GM18873 (cell line): ENCODE data around the gene TACR2.

Source experiments
- ATAC-seq: cut with Tn5 transposase; IDR thresholded peaks from one replicate; pipeline ENCODE4 v1.9.1; 2021; ENCODE audit warnings: mild to moderate bottlenecking, moderate library complexity, moderate number of reproducible peaks; ENCODE audit not compliant: unreplicated experiment, low FRiP score

Gene TACR2

GRCh38 chr10:69377933-69378332 lies 38.8 kb downstream of the TACR2 start:
- no peak for ATAC-seq

GRCh38 chr10:69377191-69377590 lies 39.5 kb downstream of the TACR2 start:
- no peak for ATAC-seq

- ATAC-seq = no peak
Measured at GRCh38 chr10:69376662-69377061, 40.1 kb downstream of the TACR2 start.

- ATAC-seq = no peak
Measured at GRCh38 chr10:69375307-69376151, 41.2 kb downstream of the TACR2 start.

GRCh38 chr10:69374931-69375306 lies 41.8 kb downstream of the TACR2 start:
- ATAC-seq = no peak

GRCh38 chr10:69374242-69374641 lies 42.5 kb downstream of the TACR2 start:
- no peak for ATAC-seq

GRCh38 chr10:69372126-69372980 lies 44.4 kb downstream of the TACR2 start:
- no peak for ATAC-seq

GRCh38 chr10:69367469-69367868 lies 49.2 kb downstream of the TACR2 start:
- no peak for ATAC-seq

- ATAC-seq = no peak
Measured at GRCh38 chr10:69366738-69367137, 50.0 kb downstream of the TACR2 start.

- ATAC-seq = no peak
Measured at GRCh38 chr10:69364232-69364940, 52.3 kb downstream of the TACR2 start.

- no peak for ATAC-seq
Measured at GRCh38 chr10:69363666-69364065, 53.1 kb downstream of the TACR2 start.

- no peak for ATAC-seq
Measured at GRCh38 chr10:69362471-69362954, 54.2 kb downstream of the TACR2 start.

GRCh38 chr10:69361303-69361614 lies 55.5 kb downstream of the TACR2 start:
- ATAC-seq = no peak

- ATAC-seq = no peak
Measured at GRCh38 chr10:69360485-69361302, 56.0 kb downstream of the TACR2 start.

- ATAC-seq = no peak
Measured at GRCh38 chr10:69359594-69359993, 57.1 kb downstream of the TACR2 start.

GRCh38 chr10:69359148-69359547 lies 57.6 kb downstream of the TACR2 start:
- no peak for ATAC-seq

- ATAC-seq = no peak
Measured at GRCh38 chr10:69358148-69358795, 58.4 kb downstream of the TACR2 start.

GRCh38 chr10:69356187-69356586 lies 60.5 kb downstream of the TACR2 start:
- ATAC-seq = no peak

GRCh38 chr10:69353977-69354635 lies 62.6 kb downstream of the TACR2 start:
- ATAC-seq = no peak
